Breast epithelium (tissue), 3 donors: ENCODE data around the gene FHAD1.

Source experiments
- CTCF ChIP-seq, 3 donors: fragments of 450-650 bp; IDR thresholded peaks; one replicate each; pipeline ENCODE4 v1.5.1; 2016 to 2017; ENCODE audit warnings: antibody characterized with exemption in 3 of 3, mild to moderate bottlenecking in 3 of 3, moderate library complexity in 3 of 3
- POLR2A ChIP-seq: fragments of 450-650 bp; IDR thresholded peaks from one replicate; pipeline ENCODE4 v1.6.1; 2016; ENCODE audit warnings: antibody characterized with exemption, mild to moderate bottlenecking, moderate library complexity
- POLR2AphosphoS5 ChIP-seq, 3 donors: sonication (generic); formaldehyde crosslinking; IDR thresholded peaks; one replicate each; pipeline ENCODE4 v1.6.1; 2017; ENCODE audit warnings: antibody characterized with exemption in 3 of 3

- TF ChIP-seq CTCF (IDR thresholded peaks at IDR 0.05) = no peak
- TF ChIP-seq POLR2A = no peak
- no peak for TF ChIP-seq POLR2AphosphoS5 (IDR thresholded peaks at IDR 0.05)
Measured at GRCh38 chr1:15410223-15410883, 163.3 kb downstream of the FHAD1 start.
